Activated T-cell treated with anti-CD3 and anti-CD28 coated beads for 24 hours (primary cell): ENCODE measurements around the gene ASPSCR1.

Source experiments
- DNase-seq: peaks from one replicate; pipeline ENCODE4 v3.0.0-alpha.2; 2020; ENCODE audit warnings: low read depth

Gene ASPSCR1

DNA sequence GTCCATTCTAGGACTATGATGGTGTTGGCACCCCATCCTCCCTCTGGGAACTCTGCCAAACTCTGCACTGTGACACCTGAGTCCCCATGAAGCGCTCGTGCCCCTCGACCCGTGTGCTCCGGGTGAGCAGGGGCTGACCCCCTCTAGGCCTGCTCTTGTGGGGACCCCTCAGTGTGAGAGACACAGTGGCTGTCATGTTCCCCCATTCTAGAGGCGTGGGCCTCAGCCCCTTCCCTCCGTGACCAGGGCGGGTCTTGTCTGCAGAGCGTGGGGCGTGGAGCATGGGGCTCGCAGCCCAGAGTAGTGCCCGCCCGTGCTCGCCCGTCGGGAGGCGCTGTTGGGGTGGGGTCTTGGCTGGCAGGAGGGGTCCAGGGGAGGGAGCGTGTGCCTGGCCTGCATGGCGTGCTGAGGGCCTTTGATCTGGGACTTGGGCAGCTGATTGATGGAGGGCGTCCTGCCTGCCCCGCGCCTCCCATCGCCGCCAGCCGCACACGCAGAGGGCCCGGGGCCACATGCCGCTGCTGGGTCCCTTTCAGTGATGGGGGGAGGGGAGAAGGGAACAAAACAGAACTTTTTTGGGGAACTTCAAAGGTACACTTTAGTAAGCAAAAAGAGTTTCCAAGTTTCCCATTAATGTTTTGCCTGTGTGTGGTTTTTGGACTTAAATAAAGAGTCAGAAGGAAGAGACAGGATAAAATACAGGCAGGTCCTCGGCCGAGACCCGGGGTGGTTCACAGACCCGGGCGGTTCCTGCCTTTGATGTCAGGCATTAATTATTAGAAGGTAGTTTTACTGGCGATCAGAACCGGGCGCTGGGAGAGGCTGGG, 22.8 kb downstream of the ASPSCR1 start:
- no peak for DNase-seq

DNA sequence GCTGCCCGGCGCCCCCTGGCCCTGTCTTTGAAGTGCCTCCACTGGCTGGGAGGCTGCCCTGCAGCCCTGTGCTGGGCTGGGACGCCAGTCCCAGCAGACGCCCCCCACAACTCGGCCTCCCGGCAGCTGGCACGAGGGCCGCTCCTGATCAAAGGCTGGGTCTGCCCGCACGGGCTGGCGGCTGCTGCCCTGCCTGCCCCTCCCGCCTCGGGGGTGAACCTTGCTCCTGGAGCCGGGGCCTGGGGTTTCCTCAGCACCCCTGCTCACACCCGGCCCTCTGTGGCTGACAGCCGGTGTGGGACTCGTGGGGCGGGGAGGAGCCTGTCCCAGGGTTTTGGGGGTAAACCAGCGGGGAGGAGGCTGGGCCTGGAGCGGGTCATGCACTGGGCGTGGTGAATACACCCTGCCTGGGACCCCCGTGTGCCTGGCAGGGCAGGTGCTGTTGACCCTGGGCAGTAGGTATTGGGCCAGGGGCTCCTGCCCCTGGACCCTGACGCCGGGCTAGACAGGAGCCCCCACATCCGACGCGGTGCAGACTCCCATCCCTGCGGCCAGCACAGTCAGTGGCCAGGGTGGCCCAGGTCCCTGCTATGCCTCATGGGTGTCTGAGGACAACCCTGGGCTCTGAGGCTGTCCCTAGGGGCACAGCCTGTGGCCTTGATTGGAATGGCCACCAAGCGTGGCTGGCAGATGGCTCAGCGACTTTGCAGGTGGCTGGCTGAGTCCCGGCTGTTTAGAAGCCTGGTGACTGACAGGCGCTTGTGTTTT, 23.6 kb downstream of the ASPSCR1 start:
- no peak for DNase-seq

DNA sequence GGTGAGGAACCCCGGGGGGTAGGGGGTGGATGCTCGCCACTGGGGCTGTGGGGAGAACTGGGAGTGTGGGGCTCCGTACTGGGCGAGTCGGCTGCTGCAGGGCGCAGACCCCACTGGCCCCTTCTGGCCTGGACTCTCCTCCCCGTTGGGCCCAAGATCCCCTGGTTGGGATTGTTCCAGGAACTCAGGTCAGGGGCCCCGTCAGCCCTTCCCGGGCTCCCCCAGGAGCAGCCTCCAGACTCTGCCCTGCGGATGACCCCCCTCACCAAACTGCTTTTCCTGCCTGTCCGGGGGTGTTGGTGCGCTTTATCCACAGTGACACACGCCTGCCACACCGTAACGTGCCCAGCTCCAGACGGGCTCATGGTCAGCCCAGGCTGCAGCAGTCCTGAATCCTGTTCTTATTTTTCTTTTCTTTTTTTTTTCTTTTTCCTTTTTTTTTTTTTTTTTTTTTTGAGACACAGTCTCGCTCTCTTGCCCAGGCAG, 24.2 kb downstream of the ASPSCR1 start:
- no peak for DNase-seq

DNA sequence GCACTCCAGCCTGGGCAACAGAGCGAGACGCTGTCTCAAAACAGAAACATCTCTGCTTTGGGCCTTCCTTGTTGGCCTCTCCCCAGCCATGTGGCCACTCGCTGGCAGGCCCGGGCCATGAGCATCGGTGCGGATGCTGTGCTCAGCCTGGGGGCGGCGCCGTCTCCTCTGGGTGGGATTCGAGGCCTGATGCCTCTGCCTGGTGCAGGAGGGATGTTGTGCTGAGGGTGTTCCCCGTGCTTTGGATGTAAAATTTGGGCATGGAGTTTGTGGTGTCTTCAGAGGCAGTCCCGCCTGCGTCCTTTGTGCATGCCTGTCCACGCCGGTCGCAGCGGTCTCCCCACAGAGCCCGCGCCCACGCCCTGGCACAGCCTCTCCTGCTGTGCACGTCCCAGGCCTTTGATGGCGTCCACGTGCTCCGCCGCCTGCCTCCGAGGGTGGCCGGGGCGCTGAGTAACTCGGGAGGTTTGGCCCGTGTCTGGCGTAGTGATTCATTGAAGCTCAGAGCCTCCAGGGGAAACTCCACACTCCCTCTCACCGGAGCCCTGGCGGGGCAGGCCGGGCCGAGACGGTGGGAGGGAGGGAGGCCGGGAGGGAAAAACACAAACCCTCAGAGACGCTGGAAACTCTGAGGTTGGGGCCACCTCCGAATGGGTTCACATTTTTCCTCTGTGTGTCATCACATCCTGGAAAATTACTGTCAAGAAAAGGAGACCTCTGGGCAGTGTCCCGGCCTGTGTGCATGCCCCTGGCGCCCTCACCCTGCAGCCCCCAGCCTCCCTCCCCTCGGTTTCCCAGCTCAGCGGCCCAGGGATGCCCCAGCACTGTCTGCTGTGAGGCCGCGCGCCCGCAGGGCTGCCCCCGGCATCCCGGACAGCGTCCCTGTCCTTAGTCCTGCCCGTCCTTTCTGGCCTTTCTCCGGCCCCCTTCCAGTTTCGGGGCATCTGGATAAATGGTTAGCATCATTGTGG, 26.3 kb downstream of the ASPSCR1 start:
- peak; percentile 8 for DNase-seq

DNA sequence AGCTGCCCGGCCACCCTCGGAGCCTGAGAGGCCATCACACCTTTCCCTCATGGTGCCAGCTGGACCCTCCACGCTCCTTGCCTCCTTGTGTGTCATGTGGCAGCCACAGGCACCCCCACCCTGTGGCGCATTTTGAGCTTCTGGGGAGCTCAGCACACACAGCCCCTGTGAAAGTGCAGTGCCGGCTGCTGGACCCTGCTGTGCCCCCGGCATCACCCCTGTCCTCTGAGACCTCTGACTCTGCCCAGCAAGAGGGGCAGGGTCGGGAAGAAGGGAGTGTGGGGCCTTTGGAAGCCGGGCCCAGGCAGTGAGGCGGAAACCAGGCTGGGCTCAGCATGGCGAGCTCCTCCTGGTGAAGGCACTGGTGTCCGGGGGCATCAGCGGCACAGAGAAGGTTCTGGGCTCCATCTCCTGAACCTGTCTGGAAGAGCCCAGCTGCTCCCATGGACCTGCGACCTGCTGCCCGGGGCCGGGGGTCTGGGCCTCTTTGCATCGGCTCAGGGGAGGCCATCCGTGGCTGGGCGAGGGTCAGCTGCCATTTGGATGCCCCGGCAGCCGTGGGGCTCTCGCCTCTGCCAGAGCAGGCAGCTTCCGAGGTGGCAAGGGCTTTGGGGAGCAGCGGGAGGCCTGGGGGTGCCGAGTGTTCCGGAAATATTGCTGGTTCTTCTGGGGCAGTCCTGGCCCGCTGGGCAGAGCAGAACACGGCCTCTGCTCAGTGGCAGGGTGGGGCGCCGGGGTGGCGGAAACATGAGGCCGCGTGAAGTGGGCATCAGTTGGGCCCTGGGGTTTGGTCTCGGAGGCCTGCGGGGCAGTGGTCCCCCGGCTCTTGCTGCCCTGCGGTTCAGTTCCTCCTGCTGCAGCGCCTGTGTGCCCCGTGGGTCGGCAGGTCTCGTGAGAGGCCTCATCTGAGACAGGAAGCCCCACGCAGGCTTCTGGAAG, 27.4 kb downstream of the ASPSCR1 start:
- DNase-seq: no peak

DNA sequence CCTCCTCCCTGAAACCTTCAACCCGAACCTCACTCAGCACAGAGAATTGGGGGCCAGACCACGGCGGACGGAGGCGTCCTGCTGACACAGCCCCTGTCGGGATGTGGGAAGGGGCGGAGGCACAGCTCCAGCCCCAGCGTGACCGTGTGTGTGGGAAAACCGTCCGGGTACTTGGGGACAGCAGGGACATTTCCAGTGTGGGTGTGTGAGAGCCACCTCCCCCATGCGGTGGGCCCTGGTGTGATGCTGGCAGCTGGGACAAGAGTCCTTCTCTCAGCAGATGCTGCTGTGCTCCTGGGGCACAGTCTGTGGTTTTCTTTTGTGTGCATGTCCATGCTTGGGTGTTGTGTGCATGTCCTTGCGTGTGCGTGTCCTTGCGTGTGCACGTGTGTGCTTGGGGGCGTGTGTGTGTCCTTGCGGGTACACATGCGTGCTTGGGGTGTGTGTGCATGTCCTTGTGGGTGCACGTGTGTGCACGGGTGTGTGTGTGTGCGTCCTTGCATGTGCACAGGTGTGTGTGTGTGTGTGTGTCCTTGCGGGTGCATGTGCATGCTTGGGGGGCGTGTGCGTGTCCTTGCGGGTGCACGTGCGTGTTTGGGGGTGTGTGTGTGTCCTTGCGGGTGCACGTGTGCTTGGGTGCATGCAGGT, 28.4 kb downstream of the ASPSCR1 start:
- no peak for DNase-seq

DNA sequence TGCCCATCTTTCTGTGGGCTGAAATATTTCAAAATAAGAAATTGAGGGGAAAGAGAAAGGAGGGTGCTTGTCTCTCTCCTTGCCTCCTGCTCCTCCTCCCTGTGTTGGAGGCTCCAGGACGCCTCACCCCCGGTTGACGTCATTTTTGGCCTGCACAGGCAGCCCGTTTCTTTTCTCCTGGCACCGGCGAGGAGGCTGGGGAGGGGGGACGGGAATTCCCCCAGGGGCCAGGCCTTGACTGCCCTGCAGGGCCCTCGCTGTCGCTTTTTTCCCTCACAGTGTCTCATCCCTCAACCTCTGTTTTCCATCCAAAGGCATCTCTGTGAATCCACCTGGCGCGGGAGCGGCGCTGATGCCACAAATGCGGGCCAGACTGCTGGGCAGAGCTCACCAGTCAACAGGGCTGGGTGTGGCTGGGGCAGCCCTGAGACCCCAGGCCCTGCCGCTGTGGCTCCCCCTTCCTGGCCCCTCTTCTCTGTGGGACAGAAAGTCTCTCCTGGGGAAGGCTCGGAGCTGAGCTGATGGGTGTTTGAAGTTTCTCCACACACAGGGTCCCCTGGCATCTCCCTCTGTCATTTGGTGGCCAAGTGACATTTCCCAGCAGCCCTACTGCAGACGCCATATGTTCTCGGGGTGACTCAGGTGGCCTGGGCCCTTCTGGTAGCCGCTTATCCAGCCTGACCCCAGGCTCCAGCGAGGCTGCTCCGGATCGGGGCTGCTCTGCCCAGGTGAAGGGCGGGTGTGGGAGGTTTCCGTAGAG, 29.2 kb downstream of the ASPSCR1 start:
- no peak for DNase-seq

DNA sequence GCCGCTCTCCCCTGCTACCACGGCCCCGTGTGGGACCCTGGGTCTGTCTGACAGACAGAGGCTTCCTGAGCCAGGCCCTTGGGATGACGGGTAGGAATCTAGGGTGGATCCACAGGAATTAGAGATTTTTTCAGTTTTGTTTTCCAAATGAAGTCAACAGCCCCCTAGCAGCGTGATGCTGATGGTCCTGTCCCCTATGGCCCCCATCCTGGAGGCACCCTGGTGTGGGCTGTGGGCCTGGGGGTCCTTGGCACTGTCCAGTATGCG, 29.7 kb downstream of the ASPSCR1 start:
- no peak for DNase-seq

DNA sequence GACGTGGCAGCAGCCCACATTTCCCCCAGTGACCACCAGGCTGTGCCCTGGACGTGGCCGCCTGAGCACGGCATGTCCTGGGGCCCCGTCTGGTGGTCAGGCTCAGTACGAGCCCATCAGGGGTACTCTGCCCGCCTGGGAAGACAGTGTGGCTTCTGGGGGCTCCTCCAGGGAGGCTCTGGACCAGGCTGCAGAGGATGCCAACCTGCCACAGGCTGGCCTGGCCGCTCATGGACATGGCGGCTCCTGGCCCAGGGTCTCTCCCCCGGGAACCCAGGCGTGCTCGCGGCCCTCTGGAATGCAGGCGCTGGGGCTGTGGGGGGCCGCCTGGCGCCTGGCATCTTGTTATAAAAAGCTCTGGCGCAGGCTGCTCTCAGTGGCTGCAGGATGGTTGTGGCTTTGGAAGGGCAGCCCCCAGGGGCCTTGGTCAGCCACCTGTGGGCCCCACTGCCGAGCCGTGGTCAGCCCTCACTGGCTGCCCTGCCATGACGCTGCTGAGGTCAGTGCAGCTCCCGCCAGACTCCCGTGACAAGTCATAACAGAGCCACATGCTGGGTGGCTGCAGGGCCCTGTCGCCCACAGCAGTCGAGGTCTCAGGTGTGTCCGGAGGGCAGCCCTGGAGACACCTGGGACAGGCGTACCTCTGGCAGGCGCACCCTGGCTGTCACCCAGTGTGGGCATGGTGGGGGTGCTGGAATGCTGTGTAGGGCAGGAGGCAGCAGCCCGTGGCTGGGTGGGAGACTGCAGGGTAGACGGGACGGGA, 30.2 kb downstream of the ASPSCR1 start:
- no peak for DNase-seq

DNA sequence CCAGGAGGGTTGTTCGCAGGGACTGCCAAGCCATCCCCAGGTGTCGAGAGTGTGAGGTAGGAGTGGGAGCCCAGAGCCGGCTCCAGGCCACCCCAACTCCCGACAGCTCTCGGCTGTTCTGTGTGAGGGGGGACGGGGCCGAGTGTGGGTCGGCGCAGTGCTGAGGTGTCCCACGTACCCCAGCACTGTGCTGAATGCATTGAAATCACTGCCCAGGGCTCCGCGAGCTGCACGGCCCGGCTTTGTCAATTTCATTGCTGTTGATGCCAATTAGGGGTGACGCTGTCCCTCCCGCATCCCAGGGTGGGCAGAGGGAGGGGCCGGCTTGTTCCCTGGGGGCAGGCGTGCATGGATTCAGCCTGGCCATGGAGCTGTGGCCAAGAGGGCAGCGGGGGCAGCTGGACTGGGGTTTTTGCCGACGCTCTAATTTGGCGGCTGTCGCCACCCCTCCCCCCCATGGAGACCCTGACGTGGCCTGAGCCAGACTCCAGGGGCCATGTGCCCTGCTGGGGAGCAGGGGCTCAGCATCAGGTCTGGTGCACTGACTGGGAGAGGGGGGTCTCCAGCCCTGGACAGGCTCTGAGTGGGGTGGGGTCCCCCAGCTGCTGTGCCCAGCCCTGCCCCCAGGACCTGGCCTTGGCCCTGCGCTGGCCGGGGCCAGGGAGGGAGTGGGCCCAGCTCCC, 31.0 kb downstream of the ASPSCR1 start:
- DNase-seq: no peak

DNA sequence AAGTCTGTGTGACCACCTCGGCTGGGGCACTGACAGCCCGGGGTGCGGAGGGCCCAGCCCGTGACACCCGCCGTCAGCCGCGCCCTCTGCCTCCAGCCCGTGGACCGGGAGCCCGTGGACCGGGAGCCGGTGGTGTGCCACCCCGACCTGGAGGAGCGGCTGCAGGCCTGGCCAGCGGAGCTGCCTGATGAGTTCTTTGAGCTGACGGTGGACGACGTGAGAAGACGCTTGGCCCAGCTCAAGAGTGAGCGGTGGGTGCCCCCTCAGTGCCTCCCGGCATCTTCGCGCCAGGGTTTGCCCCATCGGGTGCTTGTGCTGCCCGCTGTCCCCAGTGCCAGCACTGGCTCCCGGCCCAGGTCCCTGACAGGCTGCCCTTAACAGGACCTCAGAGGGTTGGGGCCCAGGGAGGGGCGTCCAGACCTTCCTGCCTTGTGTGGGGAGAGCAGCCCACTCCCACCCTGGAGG, 31.5 kb downstream of the ASPSCR1 start:
- DNase-seq: no peak

DNA sequence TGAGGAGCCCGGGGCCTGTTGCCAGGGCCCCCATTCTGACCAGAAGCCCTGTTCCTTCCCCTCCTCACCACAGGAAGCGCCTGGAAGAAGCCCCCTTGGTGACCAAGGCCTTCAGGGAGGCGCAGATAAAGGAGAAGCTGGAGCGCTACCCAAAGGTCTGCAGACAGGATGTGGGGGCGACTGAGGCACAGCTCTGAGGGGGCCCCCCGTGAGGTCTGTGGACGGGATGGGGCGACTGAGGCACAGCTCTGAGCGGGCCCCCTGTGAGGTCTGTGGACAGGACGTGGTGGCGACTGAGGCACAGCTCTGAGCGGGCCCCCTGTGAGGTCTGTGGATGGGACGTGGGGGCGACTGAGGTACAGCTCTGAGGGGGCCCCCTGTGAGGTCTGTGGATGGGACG, 32.0 kb downstream of the ASPSCR1 start:
- DNase-seq: no peak

DNA sequence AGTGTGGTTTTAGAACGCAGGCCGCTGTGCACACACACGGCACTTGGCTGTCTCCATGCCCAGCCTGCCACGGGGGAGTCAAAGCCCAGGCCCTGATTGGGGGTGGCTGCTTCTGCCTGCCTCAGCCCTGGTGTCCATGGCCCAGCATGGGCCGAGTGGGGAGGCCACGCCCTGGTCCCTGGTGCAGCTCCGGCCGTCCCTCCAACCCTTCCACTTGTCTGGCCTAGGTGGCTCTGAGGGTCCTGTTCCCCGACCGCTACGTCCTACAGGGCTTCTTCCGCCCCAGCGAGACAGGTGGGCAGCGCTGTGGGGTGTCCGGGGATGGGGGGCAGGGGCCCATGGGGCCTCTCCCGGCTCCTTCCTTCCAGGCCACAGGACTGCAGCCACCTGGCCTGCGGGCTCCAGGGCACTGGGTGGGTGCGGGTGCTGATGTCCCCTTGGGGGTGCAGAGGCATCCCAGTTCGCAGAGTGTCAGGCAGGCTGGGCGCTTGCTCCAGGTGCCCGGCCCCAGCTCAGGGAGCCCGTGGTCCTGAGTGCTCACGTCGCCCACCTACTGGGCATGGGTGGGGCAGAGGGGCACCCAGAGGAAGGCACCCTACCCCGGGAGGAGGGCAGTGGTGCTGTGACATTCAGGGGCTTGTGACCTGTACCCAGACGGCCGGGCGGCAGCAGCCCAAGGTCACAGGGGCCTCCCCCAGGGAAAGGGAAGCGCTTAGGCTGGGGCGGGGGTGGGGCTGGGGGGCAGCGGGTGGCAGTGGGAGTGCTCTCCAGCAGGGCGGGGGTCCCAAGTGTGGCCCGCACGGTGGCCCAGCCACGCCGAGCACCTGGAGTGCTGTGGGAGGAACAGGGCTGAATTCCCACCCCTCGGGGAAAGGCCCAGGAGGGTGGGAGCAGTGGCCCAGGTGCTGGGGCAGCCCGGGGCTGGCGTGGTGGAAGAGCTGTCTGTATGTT, 33.4 kb downstream of the ASPSCR1 start:
- no peak for DNase-seq

DNA sequence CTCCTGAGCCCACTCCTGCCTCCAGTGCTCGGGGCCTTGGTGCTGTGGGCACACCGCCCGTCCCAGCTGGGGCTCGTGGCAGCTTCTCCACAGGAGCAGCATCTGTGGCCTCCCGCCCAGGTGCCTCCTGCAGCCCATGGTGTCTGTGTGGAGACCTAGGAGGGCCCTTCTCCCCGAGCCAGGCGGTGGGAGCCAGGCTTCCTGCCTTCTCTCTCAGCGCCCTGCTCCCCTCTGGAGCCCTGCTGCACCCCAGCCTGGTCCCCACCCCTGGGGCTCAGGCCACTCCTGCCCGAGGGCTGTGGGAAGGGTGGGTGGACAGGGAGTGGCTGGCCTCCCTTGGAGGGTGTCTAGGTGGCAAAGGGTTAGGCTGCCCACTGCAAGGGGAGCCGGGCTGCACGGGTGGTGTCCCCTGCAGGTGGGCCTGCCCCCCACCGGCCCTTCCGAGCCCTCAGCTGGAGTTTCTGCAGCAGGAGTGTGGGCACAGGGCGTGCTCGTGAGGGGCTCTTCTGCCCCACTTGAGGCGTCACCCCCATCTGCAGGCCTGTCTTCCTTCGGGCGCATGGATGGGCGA, 34.3 kb downstream of the ASPSCR1 start:
- DNase-seq: no peak

DNA sequence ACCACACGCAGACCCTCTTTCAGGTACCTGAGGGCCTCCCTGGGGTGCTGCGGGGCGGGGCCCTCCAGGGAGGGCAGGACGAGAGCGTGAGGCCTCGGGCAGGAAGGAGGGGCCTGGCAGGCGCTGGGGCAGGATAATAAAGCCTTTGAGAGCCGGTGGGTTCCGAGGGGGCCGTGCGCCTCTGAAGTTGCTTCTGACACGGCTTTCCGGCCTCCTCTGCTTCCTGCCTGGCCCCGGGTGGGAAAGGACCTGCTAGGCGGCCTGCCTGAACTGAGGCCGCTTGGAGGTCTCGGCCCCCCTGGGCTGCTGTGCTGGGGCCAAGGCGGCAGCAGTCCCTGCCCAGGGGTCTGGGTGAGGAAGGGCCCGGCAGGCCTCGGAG, 34.8 kb downstream of the ASPSCR1 start:
- no peak for DNase-seq

DNA sequence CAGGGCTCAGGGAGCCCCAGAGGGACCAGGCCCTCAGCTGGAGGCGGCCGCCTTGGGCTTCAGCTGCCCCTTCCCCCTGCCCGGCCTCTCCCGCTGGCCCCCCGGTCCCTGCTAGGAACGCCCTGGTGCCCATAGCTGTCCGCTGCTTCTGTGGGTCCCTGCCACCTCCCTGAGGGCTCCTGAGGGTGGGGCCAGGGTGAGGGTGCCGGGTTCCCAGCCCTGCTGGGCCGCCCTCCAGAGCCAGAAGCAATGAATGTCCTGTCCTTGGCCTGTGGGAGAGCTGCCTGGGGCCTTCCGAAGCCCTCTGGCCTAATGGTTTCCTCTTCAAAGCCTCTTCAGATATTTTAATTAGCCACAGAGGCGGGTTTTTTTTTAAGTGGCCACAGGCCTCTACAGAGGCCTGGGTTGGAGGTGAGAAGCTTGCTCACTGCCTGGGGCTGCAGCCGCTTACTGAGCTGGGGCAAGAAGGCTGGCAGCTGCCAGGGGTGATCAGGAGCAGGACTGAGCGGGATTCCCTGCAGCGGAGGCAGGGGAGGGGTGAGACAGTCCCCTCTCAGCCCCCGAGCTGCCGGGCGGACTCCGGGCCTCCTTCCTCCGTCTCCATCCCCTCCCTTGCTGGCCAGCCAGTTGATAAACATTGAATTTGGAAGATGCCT, 35.3 kb downstream of the ASPSCR1 start:
- DNase-seq: no peak

DNA sequence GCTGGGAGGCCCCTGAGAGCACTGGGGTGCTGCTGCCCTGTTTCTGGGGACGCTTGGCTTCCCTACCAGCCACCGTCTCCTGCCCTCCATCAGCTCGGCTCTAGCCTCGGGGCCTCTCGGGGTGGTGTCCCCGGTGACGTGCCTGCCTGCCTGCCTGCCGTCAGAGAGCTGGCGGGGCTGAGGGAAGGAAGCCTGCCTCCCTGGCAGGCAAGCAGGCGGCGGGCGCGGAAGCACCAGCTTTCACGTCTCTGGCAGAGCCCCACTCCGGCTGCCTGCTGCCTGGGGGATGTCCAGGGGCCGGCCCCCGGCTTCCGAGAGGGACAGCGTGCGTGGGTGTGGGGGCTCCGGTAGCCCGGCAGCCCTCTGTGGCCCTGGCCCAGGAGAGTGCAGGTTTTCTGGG, 35.9 kb downstream of the ASPSCR1 start:
- DNase-seq: no peak
